Measurements from ENCODE around the gene PDZD4.

The PDZD4 gene

DNA sequence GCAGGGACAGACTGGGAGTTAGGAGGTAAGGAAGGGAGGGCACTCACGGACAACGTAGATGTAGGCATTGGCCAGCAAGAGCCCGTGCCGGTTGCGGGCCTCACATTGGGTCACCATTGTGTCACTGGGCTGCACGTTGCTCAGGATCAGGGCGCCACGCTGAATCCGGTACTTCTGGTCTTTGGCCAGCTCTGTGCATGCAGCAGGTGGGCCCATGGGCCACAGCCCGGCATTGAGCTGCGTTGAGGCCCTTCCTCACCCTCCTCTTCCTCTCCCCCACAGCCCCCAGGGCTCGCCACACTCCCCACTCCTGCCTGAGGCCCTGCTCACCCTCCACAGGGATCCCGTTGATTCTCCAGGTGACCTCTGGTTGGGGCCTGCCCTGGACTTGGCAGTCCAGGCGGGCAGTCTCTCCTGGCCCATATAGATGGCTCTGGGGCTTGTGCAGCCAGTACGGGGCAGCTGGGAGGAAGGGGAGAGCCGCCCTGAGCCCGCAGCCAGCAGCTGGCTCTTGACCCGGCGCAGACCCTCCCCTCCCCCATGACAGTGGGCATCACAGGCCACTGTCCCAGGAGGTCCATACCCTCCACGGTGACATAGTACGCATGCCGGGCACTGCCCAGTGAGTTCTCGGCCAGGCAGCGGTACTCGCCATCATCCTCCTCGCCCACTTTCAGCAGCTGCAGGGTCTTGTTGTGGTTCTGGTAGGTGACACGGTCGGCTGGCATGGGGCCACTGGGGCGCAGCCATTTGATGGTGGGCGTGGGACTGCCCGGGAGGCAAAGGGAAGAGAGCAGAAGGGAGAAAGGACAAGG is 39.3 kb upstream of the PDZD4 start:
- H3F3A ChIP-seq (ENCODE audit: insufficient read depth, low read length), result no peaks in the 10 kb centered on the region
- H4K20me1 ChIP-seq (ENCODE audit: insufficient read depth, low read length), result no peaks in the 10 kb centered on the region
- no peak overlapping the region for H3K4me2 ChIP-seq (ENCODE audit: low read length)
- no peaks in the 10 kb centered on the region for H3K27me3 ChIP-seq (ENCODE audit: insufficient read depth, low read length)
- H3K9me3 ChIP-seq (ENCODE audit: low read length), result no peaks in the 10 kb centered on the region
- H3K4me3 ChIP-seq (ENCODE audit: low read depth, low read length, poor library complexity, severe bottlenecking), result no peak overlapping the region
- no peaks in the 10 kb centered on the region for H3K4me1 ChIP-seq (ENCODE audit: insufficient read depth, low read length, severe bottlenecking)
- H3K36me3 ChIP-seq (ENCODE audit: insufficient read depth, low read length), result no peaks in the 10 kb centered on the region
- TF ChIP-seq EZH2 (IDR thresholded peaks at IDR 0.05; ENCODE audit: borderline replicate concordance, low read length), result no peak
- TF ChIP-seq, protein P1, sequence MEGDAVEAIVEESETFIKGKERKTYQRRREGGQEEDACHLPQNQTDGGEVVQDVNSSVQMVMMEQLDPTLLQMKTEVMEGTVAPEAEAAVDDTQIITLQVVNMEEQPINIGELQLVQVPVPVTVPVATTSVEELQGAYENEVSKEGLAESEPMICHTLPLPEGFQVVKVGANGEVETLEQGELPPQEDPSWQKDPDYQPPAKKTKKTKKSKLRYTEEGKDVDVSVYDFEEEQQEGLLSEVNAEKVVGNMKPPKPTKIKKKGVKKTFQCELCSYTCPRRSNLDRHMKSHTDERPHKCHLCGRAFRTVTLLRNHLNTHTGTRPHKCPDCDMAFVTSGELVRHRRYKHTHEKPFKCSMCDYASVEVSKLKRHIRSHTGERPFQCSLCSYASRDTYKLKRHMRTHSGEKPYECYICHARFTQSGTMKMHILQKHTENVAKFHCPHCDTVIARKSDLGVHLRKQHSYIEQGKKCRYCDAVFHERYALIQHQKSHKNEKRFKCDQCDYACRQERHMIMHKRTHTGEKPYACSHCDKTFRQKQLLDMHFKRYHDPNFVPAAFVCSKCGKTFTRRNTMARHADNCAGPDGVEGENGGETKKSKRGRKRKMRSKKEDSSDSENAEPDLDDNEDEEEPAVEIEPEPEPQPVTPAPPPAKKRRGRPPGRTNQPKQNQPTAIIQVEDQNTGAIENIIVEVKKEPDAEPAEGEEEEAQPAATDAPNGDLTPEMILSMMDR (IDR thresholded peaks at IDR 0.05; ENCODE audit: low read length), result no peak
- no peak overlapping the region for H3K9ac ChIP-seq (ENCODE audit: low read length)
- H3K9me2 ChIP-seq (ENCODE audit: low read depth, low read length), result no peaks in the 10 kb centered on the region
- H3K79me2 ChIP-seq (ENCODE audit: insufficient read depth, low read length), result no peaks in the 10 kb centered on the region
- no peak overlapping the region for H2AFZ ChIP-seq (ENCODE audit: low read length)
- H3K27ac ChIP-seq (ENCODE audit: low read depth, low read length, poor library complexity, severe bottlenecking), result no peak overlapping the region

DNA sequence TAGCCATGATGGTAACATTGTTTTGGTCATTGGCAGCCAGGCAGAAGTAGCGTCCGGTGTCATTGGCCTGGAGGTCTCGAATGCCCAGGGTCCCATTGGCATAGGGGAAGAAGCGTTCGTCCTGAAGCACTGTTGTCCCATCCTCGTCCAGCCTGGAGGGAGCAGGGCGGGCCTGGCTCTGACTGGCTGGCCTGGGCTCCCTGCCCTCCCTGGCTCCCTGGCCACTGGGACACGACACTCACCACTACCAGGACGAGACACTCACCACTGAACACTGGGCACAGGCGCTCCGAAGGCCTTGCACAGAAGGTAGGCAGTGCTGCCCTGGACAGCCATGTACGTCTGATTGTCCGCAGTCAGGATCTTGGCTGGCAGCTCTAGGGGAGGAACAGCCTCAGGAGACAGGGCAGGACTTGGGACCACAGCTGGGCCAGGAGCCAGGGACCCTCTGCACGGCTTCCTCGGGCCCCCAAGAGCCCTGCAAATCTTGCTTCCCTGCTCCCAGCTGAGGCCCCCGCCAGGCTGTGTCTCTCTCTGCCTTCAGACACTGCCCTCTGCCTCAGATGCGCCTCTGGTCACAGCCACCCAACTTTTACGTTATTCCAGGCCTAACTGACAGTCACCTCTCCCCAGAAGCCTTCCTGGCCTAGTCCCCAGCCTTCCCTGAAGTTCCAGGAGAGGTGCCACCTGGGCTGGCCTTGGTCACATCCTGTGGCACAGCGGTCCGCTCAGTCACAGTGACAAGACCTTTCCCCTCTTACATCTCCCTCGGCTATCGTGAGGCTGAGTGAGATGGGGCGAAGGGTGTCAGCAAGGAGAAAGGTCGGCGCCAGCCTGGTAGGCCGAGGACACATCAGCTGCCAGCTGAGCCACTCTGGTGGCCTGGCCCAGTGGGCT is 38.5 kb upstream of the PDZD4 start:
- no peak overlapping the region for H2AFZ ChIP-seq (ENCODE audit: low read length)
- H3K4me1 ChIP-seq (ENCODE audit: insufficient read depth, low read length, severe bottlenecking), result no peaks in the 10 kb centered on the region
- no peaks in the 10 kb centered on the region for H4K20me1 ChIP-seq (ENCODE audit: insufficient read depth, low read length)
- H3K79me2 ChIP-seq (ENCODE audit: insufficient read depth, low read length), result no peaks in the 10 kb centered on the region
- H3F3A ChIP-seq (ENCODE audit: insufficient read depth, low read length), result no peaks in the 10 kb centered on the region
- no peak overlapping the region for H3K4me2 ChIP-seq (ENCODE audit: low read length)
- TF ChIP-seq, protein P1 (IDR thresholded peaks at IDR 0.05; ENCODE audit: low read length), result no peak
- TF ChIP-seq EZH2 (IDR thresholded peaks at IDR 0.05; ENCODE audit: borderline replicate concordance, low read length), result no peak
- H3K36me3 ChIP-seq (ENCODE audit: insufficient read depth, low read length), result no peaks in the 10 kb centered on the region
- no peaks in the 10 kb centered on the region for H3K9me2 ChIP-seq (ENCODE audit: low read depth, low read length)
- H3K9me3 ChIP-seq (ENCODE audit: low read length), result no peaks in the 10 kb centered on the region
- no peak overlapping the region for H3K9ac ChIP-seq (ENCODE audit: low read length)
- no peak overlapping the region for H3K27ac ChIP-seq (ENCODE audit: low read depth, low read length, poor library complexity, severe bottlenecking)
- H3K4me3 ChIP-seq (ENCODE audit: low read depth, low read length, poor library complexity, severe bottlenecking), result no peak overlapping the region
- H3K27me3 ChIP-seq (ENCODE audit: insufficient read depth, low read length), result no peaks in the 10 kb centered on the region

DNA sequence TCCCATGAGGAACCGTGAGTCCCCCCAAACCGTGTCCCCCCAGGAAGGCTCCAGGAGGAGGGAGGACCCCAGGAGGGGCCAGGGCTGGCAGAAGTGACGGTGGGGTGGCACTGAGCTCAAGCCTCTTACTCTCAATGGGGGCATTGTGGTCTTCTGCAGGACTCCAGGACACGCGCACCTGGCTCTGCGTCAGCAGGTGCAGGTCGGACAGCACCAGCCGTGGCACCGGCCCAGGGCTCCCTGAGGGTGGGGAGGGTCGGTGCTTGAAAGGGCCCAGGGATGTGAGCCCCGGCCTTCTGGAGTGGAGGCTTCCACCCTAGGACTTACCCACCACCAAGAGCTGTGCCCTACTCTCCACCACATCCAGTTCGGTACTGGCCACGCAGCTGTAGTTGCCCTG is 37.3 kb upstream of the PDZD4 start:
- Histone ChIP-seq H3K9ac (ENCODE audit: low read length) (no peak overlapping the region), H4K20me1 (ENCODE audit: insufficient read depth, low read length) (no peaks in the 10 kb centered on the region), H3K79me2 (ENCODE audit: insufficient read depth, low read length) (no peaks in the 10 kb centered on the region), H3K27me3 (ENCODE audit: insufficient read depth, low read length) (no peaks in the 10 kb centered on the region), H3K9me2 (ENCODE audit: low read depth, low read length) (no peaks in the 10 kb centered on the region), H3K9me3 (ENCODE audit: low read length) (no peaks in the 10 kb centered on the region), H3F3A (ENCODE audit: insufficient read depth, low read length) (no peaks in the 10 kb centered on the region), H2AFZ (ENCODE audit: low read length) (no peak overlapping the region), H3K4me3 (ENCODE audit: low read depth, low read length, poor library complexity, severe bottlenecking) (no peak overlapping the region), H3K36me3 (ENCODE audit: insufficient read depth, low read length) (no peaks in the 10 kb centered on the region), H3K4me2 (ENCODE audit: low read length) (no peak overlapping the region), H3K27ac (ENCODE audit: low read depth, low read length, poor library complexity, severe bottlenecking) (no peak overlapping the region), H3K4me1 (ENCODE audit: insufficient read depth, low read length, severe bottlenecking) (no peaks in the 10 kb centered on the region)
- TF ChIP-seq, protein P1 (IDR thresholded peaks at IDR 0.05; ENCODE audit: low read length), result no peak
- no peak for TF ChIP-seq EZH2 (IDR thresholded peaks at IDR 0.05; ENCODE audit: borderline replicate concordance, low read length)
